GM21723 (cell line): Measurements from ENCODE around the gene OR52E5.

Source experiments
- ATAC-seq: cut with Tn5 transposase; IDR thresholded peaks from one replicate; pipeline ENCODE4 v1.9.1; 2021; ENCODE audit warnings: mild to moderate bottlenecking, moderate library complexity; ENCODE audit not compliant: unreplicated experiment

The OR52E5 gene

DNA sequence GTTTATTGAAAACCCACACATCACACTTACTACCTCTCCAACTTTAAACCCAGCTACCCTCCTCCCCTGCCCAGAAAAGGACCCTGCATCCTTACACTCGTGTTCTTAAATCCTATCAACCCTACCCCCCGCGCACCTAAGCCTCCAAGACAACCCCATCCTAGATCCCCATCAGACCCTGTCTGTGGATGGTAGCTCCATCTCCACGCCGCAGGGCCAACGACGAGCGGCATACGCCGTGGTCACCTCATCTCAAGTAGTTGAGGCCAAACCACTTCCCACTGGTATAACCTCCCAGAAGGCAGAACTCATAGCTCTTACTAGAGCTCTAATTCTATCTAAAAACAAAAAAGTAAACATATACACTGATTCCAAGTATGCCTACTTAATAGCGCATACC is 39.7 kb downstream of the OR52E5 start:
- ATAC-seq = no peak

DNA sequence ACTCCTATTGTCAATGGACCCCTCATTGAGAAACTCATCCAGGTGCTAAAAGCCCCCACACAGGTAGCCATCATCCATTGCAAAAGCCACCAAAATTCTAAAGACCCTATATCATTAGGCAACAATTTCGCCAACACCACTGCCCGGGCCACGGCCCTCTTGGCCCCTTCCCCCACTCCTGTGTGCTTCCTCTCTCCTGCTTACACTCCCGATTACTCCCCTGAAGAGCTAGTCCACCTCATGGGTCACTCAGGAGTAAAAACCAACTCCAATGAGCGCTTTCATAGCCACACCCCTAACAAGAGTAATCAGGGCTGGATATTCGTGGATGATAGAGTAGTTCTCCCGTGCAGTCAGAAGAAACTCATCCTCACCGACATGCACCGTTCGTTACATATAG is 40.1 kb downstream of the OR52E5 start:
- ATAC-seq = no peak

DNA sequence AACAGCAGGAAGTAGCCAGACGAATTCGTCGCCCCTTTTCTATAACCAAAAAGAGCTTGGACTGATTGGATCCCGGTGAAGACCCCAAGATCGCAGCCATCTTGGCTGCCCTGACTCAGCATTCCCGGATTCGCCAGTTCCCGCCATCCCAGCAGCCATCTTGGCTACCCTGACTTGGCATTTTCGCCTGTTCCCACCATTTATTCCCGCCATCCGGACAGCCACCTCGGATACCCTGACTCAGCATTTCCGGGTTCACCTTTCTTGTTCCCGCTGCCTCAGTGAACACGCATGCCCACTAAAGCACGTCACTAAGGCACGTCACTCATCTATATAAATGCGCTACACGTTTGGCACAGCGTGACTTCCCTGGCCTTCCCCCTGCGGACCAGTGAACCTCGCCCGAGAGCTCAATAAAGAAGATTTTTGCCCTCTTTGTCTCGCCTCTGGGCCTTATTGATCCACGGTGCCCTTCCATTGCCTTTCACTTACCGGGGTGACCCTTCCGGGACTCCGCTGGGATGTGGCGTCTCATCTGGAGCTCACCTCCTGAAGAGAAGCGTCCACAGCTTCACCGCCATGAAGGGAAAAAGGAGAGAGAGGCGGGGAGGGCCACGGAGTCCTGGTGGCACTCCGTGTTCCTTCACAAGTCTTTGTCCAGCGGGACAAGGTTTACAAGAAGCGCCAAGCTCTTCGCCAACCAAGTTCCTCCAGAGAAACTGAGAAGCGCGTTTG is 45.0 kb downstream of the OR52E5 start:
- no peak for ATAC-seq

DNA sequence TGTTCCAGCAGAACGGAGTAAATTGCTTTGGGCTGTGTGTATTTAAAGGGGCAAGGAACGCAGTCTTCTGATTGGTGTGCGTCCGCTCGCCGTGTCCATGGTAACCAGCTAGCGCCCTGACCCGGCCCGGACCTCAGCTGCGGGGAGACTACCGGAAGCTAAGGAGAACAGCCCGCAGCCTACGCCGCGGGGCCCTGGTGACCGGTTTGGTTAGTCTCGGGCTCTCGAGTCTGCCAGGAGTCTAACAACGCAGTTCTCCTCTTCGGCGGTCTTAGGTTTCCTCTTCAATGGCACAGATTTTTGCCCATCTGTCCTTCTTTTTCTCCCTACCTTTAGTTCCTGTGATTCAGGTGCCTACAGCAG is 45.6 kb downstream of the OR52E5 start:
- ATAC-seq = no peak

DNA sequence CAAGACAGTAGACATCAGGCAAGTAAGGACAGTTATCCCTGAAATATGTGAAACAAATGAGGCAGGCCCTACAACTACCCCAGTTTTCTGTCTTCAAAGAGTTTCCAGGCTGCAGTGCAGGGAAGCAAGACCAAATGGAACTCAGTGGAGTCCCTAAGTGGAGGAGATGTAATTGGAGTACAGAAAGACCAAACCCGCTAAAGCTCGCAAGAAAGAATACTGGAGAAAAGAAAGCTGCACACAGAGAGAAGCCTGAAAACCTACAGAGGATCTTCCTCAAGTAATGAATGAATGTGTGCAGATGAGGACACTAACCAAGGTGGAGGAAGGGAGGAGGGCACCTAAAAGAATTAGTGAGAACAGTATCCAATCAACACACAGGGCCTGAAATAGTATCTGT is 47.7 kb downstream of the OR52E5 start:
- no peak for ATAC-seq

DNA sequence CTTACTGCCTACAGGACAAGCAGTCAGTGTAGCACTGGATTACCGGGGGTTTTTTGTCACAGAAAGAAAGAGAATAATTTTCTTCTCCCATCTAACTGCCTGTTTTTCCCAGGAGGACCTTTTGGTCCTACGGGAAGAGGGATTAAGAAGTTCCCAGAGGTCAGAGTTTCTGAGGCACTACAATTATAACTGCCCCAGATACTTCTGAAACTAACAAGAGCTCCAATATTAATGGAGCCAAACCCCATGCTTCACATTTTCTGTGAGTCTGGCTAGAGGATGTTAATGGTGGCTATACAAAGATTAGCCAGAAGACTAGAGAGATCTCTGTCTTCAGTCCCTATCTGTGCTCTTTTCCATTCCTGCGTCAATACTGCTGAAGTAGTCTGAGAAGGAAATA is 48.9 kb downstream of the OR52E5 start, which contains the start of gene OR56A3:
OR56A3 (plus strand) TSS at position 301 of the 400 bp plus-strand sequence. CDS start 5,096 bp downstream, outside the sequence.
- no peak for ATAC-seq
